Rectal smooth muscle tissue (tissue), 1 donor: Measurements from ENCODE around the gene ESPN.
"Not testable (repeated sequence)": the region's sequence is repeated elsewhere in the genome, so short reads cannot be mapped to it uniquely, and the experiment has no call there.

Source experiments
- H3K27ac ChIP-seq: one replicate; pipeline ENCODE4 v1.7.0; 2013; ENCODE audit warnings: low read depth, low read length, inconsistent platforms
- H3K27me3 ChIP-seq: one replicate; pipeline ENCODE4 v1.7.0; 2013; ENCODE audit warnings: low read length; ENCODE audit not compliant: control insufficient read depth, insufficient read depth
- H3K36me3 ChIP-seq: one replicate; pipeline ENCODE4 v1.7.0; 2013; ENCODE audit warnings: low read length; ENCODE audit not compliant: control insufficient read depth, insufficient read depth
- H3K4me1 ChIP-seq: one replicate; pipeline ENCODE4 v1.7.0; 2013; ENCODE audit warnings: low read length; ENCODE audit not compliant: control insufficient read depth, insufficient read depth
- H3K4me3 ChIP-seq: one replicate; pipeline ENCODE4 v1.7.0; 2013; ENCODE audit warnings: low read length
- H3K9ac ChIP-seq: one replicate; pipeline ENCODE4 v1.7.0; 2013; ENCODE audit warnings: low read length

Gene ESPN

DNA sequence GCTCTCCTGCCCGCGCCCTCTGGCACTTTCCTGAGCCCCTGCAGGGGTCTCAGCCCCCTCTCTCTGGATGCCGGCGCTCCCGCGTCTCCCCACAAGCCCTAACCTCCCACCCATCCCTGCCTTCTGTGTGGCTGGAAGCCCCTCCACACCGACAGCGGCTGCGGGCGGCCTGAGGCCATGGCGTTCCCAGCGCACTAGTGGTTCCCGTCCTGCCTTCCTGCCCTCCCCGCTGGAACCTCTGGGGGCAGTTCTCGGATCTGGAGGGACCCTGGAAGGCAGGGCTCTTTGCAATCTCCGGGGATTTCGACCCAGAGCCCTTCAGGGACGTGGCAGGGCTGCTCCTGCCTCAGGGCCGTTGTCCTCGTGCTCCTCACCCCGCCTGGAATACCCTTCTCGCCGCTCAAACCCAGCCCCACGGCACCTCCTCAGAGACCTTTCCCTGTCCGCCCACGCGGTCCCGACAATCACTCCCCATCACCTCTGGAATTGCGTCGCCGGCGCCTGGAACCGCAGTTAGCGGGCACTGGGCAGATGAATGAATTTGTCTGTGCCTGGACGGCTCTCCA lies 493 bp upstream of the ESPN start:
- Histone ChIP-seq H3K27ac (no peak overlapping the region), H3K4me3 (no peak overlapping the region), H3K9ac (no peak overlapping the region), H3K4me1 (peaks cover 3% of the 10 kb centered on the region), H3K36me3 (no peaks in the 10 kb centered on the region), H3K27me3 (peaks cover 27% of the 10 kb centered on the region)

GRCh38 chr1:6425658-6426057 lies 1.1 kb downstream of the ESPN start:
- H3K27ac ChIP-seq = no peak overlapping the region
- H3K4me3 ChIP-seq = no peak overlapping the region
- no peak overlapping the region for H3K9ac ChIP-seq
- no peaks in the 10 kb centered on the region for H3K36me3 ChIP-seq
- H3K27me3 ChIP-seq = peaks cover 22% of the 10 kb centered on the region
- H3K4me1 ChIP-seq = no peaks in the 10 kb centered on the region

DNA sequence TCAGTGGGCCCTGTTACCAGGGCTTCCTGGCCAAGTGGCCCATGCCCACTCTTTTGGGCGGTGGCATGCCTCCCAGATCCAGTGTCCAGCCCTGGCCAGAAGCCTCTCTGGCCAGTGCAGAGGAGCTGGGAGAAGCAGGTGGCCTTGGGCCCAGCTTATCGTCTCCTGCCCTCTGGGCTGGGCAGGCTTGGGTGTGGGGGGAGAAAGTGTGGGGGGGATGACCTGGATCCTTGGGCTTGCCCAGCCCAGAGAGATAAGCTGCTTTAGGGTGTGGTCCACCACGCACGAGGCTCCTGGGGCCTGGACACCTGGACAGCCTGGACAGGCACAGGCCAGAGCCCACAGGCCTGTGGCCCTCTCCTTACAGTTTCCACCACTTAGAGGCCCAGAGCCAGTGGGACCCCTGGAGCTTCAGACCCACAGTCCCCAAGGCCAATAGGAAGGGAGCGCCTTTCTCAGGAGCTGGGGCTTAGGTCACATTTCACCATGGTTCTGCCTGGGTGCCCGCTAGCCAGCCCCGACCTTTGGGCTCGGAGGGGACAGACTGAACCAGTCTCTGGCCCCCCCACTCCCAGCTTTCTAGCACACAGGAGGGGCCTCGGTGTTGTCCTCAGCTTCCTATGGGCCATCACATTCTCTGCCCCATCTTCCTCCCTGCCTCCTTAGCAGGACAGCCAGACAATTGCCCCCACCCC lies 1.8 kb downstream of the ESPN start:
- Histone ChIP-seq H3K27ac (no peak overlapping the region), H3K27me3 (peaks cover 22% of the 10 kb centered on the region)

DNA sequence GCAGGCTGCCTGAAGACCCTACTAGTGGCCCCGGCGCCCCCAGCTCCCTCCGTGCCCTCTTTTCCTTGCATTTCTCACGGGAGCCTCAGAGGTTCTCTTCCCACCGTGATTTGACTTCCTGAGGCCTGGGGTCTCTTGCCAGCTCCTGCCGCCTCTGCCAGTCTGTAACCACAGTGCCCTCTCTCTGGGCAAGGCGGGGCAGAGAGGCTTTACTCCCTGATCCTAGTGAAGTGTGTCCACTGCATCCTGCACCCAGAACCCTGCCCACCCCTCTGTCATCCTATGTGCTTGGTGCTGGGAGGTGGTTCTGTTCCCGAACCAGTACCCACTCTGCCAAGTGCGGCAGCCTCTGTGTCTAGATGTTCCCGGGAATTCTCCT lies 2.4 kb downstream of the ESPN start:
- Histone ChIP-seq H3K4me3 (no peak overlapping the region), H3K27me3 (peaks cover 22% of the 10 kb centered on the region), H3K36me3 (no peaks in the 10 kb centered on the region), H3K27ac (no peak overlapping the region), H3K4me1 (no peaks in the 10 kb centered on the region), H3K9ac (no peak overlapping the region)

More for the DNA sequence above, 1.8 kb downstream of the ESPN start:
- Histone ChIP-seq H3K9ac (no peak overlapping the region), H3K4me1 (no peaks in the 10 kb centered on the region), H3K36me3 (no peaks in the 10 kb centered on the region), H3K4me3 (no peak overlapping the region)

- no peaks in the 10 kb centered on the region for H3K36me3 ChIP-seq
- H3K4me3 ChIP-seq = no peak overlapping the region
- no peaks in the 10 kb centered on the region for H3K4me1 ChIP-seq
- H3K27me3 ChIP-seq = peaks cover 22% of the 10 kb centered on the region
- H3K9ac ChIP-seq = no peak overlapping the region
- H3K27ac ChIP-seq = no peak overlapping the region
These were observed 3.1 kb downstream of the ESPN start for GRCh38 chr1:6427441-6428390.

DNA sequence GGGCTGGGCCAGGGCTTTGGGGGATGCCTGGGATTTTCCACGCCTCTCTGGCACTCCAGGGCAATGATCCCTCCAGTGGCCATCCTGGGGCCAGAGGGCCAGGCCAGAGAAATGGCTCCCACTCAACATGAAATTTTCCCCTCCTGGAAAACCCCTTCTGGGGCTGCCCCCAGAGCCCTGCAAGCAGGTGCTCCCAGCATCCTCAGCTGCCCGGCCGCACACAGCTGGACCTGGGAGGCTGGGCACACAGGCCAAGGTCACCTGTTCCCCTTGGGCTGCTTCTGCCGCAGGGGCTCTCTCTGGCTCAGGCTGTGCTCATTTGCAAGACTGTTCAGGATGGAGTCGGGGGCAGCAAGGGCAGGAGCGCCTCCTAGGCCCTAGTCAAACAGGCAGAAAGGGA lies 3.9 kb downstream of the ESPN start:
- H3K27me3 ChIP-seq = peaks cover 22% of the 10 kb centered on the region

DNA sequence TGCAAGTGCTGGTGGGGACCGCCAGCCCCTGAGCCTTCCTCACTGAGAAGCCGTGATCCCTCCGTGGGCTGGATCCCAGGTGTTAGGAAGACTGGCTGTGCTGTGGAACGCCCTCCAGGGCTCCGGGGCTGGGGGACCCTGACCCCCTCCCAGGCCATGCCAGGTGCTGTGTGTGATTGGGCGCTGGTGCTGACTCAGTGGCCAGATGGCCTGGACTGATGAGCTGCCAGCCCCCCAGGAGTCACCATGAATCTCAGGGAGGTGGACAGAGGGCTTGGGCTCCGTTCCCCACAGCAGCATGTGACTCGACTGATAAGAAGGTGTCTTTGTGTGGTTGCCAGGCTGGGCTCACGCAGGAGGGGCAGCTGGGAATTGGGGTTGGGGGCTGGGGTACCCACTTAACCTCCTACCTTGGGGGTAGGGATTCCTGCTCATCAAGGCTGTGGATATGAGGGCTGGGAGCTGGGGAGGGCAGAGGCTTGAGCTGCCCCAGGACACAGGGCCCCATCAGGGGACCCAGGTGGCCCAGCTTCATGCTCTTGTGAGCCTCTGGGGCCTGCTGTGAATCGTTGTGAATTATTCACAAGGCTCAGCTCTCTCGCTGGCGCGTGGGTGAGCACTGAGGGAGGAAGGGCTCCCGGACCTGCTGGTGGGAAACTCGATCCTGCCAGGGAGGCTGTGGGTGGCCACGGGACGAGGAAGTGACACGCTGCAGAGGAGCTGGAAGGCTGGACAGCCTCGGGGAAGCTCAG lies 5.3 kb downstream of the ESPN start:
- H3K9ac ChIP-seq = not testable (repeated sequence)

More for the DNA sequence above, 3.9 kb downstream of the ESPN start:
- H3K4me3 ChIP-seq, H3K27ac ChIP-seq, H3K4me1 ChIP-seq, H3K36me3 ChIP-seq, H3K9ac ChIP-seq: not testable (repeated sequence)

DNA sequence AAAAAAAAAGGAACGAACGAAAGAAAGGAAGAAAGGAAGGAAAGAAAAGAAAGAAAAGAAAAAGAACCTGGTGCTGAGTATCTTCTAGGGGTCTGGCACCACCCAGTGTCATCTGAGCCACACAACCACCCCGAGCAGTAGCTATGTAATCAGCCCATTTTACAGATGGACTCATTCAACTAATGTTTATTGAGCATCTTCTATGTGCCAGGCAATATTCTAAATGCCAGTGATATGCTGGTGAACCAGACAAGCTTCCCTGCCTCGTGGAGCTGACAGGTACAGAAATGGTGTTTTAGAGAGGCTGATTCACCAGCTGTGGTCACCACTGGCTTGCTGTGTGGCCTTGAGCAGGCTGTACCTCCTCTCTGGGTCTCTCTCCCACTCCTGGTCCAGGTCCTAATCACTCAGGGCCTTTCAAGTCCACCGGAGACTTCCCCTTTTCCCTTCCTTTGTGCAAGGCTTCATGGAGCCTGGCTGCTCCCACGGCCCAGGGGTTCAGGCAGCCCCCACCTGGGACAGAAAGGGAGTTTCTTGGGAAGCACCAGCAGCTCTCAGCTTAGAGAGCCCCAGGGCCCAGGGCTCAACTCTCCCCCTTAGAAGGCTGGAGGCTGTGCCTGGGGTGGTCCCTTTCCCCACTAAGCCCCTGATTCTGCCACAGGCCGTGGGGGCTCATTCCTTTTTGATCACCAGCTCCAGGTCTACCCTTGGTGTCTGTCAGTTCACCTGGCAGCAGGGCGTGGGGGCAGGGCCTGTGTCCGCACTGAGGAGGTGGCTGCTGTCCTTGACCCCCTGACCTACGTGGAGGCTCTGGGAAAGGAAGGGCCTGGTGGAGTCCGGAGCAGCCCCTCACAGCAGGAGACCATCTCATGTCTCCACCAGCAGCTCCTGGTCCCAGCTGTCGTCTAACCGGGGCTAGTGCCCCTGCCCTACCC lies 7.3 kb downstream of the ESPN start:
- not testable (repeated sequence) for H3K4me3 ChIP-seq, H3K9ac ChIP-seq, H3K27ac ChIP-seq, H3K27me3 ChIP-seq, H3K36me3 ChIP-seq, H3K4me1 ChIP-seq

More for the DNA sequence above, 5.3 kb downstream of the ESPN start:
- H3K36me3 ChIP-seq, H3K4me3 ChIP-seq, H3K4me1 ChIP-seq, H3K27ac ChIP-seq: not testable (repeated sequence)
- peaks cover 14% of the 10 kb centered on the region for H3K27me3 ChIP-seq

DNA sequence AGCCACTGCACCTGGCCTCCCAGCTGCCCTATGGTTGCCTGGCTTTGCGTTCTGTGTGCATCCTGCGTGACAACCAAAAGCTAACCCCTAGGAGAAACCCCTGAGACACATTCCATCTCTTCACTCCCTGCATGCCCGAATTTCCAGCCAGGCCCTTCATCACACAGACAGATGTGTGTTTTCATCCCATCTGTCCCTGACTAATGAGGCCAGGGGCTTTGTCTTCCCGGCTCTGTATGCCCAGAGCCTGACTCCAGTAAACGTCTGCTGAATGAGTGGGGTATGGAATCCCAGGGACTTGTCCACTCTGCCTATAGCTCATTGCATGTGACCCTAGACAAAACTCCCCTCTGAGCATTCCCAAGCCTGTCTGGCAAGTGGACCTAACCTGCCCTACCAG lies 9.6 kb downstream of the ESPN start:
- Histone ChIP-seq H3K36me3 (no peaks in the 10 kb centered on the region), H3K4me3 (no peak overlapping the region), H3K27me3 (peaks cover 2% of the 10 kb centered on the region), H3K27ac (no peak overlapping the region), H3K4me1 (no peaks in the 10 kb centered on the region), H3K9ac (no peak overlapping the region)

DNA sequence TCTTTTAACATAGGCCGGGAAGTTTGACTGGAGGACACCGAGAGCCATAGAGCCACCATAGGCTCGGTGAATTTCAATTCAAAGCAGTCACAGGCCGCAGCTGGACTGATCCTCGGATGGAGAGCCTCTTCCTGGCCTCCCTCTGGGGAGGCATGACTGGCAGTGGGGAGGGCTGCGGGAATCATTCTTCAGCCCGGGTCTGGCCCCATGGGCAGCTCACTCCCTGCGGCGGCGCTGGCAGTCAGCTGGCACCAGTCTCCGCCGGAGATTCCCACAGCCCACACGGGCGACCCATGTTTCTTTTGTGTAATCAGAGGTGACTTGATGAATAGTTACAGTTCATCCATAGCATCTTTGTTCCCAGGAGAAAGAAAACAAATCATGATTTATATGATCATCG lies 10.6 kb downstream of the ESPN start:
- H3K27ac ChIP-seq = no peak overlapping the region
- peaks cover 7% of the 10 kb centered on the region for H3K27me3 ChIP-seq
- H3K36me3 ChIP-seq = no peaks in the 10 kb centered on the region
- H3K4me3 ChIP-seq = no peak overlapping the region
- no peak overlapping the region for H3K9ac ChIP-seq
- no peaks in the 10 kb centered on the region for H3K4me1 ChIP-seq

- H3K36me3 ChIP-seq = no peaks in the 10 kb centered on the region
- no peak overlapping the region for H3K27ac ChIP-seq
- no peak overlapping the region for H3K9ac ChIP-seq
- peaks cover 8% of the 10 kb centered on the region for H3K27me3 ChIP-seq
- H3K4me1 ChIP-seq = no peaks in the 10 kb centered on the region
- no peak overlapping the region for H3K4me3 ChIP-seq
These were observed 11.0 kb downstream of the ESPN start for GRCh38 chr1:6435547-6435946.
